NCI-H1436 (cell line): Measurements from ENCODE around the gene PHTF2.
"Not testable (repeated sequence)": the region's sequence is repeated elsewhere in the genome, so short reads cannot be mapped to it uniquely, and the experiment has no call there.

ENCODE experiments used
- DNase-seq: peaks from one replicate; lab custom pipeline; 2025; lab: John Stamatoyannopoulos, UW

Gene PHTF2

DNA sequence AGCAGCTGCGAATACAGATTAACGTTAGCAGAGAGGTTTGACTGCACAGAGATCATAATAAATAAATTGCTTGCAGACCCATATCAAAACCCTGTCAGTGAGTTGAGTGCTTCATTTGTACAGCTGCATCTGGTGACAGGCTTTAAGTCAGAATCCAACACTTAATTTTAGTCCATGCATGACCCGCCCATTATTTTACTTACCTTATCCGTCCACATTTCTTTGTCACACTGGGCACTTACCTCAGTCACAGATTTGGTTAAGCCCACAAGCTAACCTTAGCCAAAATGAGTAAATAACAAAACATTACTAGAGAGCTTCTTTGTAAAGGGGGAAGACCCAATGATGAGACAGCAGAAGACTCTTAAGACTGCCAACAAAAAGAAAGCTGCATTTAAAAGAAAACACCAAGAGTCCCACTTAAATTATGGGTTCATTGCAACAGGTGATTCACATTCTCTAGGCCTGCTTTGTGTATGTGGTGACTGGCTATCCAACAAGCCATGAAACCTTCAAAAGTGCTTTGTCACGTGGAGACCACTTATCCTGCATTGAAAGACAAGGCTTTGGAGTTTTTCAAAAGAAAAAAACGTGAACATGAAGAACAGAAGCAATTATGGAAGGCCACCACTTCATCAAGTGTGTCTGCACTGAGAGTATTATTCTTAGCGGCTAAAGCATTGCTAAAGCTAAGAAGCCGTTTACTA is 32.2 kb downstream of the PHTF2 start:
- no peak for DNase-seq

DNA sequence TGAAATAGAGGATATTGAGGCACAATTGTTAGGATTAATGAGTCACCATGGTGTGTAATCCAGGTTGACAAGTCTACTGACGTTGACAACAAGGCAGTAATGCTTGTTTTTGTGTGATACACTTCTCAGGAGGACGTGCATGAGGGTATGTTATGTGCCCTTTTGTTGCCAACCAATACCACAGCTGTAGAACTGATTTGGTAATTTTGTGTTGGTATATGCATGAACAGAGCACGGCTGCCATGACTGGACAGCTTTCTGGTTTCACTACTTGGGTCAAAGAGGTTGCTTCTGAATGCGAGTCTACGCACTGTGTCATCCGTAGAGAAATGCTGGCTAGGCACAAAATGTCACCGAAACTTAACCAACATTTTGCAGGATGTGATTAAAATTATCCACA is 32.9 kb downstream of the PHTF2 start:
- no peak for DNase-seq

DNA sequence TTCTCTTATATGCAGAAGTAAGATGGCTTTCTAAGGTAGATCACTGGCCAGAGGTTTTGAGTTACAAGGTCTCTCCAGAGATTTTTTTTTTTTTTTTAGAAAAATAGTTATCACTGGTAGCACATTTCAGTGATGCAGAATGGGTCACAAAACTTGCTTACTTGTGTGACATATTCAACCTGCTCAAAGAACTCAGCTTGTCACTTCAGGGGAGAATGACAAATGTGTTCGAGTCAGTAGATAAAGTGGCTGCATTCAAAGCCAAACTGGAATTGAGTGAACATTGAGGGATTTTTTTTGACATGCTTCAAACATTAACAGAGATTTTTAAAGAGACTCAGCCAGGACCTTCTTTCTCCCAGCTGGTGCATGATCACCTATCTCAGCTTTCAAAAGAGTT is 33.4 kb downstream of the PHTF2 start:
- DNase-seq, result no peak

DNA sequence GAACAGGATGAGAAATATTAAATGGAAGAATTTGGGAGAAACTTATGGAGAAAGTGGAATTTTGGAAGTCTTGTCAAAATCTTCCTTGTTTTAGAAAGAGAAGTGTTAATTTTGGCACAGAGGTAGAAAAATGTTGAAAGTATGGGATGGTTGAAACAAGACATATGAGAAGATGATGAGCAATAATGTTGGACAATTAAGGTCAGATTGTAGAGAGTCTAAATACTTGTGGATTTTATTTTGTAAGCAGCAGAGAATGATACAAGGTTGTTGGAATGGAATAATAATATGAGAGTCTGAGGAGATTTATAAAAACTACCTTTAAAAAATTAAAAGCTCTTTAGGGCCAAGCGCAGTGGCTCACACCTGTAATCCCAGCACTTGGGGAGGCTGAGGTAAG is 34.6 kb downstream of the PHTF2 start:
- no peak for DNase-seq

DNA sequence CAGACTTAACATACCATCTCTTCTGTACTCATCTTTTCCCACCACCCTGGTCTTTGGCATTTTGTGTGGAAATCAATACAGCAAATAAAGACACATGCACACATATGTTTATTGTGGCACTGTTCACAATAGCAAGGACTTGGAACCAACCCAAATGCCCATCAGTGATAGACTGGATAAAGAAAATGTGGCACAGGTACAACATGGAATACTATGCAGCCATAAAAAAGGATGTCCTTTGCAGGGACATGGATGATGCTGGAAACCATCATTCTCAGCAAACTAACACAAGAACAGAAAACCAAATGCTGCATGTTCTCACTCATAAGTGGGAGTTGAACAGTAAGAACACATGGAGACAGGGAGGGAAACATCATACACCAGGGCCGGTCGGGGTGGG is 37.9 kb downstream of the PHTF2 start:
- not testable (repeated sequence) for DNase-seq

DNA sequence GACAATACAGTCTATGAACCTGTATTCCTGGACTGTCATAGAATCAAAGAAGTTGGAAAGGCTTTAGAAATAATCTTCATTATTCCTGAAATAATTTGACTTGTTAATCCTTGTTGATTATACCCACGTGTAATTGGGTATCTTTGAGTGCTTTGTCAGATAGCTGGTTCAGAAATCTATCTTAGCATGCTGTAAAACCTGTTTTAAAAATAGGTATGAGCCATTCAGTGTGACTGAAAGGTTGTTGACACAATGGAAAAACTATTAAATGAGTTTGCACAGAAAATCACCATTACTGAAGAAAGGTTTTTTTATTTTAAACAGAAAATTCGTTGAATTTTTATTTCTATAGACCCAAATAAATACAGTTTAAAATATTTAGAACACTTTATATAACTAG is 38.7 kb downstream of the PHTF2 start:
- no peak for DNase-seq

DNA sequence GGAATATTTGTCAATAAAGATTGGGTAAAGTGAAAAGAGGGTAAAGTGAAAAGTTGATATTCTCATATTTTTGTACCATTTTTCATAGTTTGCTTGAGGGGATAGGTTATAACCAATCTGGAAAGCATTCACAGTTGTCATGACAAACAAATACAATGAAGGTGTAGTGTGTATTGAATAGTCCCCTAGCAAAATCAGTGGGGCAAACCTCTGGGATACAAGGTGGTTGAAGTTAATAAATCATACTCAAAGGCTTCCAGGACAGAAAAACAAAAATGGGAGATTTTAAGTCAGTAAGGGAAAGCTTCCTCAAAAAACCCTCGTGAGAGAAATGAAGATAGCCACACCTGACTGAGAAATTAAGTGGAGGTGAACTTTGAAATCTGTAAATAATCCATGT is 39.4 kb downstream of the PHTF2 start:
- DNase-seq, result no peak

DNA sequence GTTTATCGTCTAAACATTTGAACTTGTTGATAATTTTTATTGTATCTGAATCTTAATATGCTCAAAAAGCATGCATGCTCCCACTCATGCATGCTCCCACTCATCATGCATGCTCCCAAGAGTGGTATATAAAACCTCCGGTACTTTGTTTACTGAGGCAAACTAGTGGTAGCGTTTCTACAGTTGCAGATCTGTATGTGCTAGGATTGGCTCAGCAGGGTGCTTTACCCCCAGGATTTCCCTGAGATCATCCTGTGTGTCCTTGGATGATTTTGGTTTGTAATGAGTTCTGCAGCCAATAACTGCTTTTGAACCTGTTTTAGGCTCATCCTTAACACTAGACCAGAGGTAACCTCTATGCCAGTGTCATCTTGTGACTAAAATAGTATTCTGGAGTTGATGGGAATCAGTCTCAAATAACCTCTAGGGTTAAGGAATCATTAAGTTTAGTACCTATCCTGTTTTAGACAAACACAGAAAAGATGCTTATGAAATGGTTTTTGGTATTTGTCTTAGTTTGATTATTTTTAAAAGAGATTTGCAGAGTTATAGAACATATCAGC is 40.4 kb downstream of the PHTF2 start:
- no peak for DNase-seq

DNA sequence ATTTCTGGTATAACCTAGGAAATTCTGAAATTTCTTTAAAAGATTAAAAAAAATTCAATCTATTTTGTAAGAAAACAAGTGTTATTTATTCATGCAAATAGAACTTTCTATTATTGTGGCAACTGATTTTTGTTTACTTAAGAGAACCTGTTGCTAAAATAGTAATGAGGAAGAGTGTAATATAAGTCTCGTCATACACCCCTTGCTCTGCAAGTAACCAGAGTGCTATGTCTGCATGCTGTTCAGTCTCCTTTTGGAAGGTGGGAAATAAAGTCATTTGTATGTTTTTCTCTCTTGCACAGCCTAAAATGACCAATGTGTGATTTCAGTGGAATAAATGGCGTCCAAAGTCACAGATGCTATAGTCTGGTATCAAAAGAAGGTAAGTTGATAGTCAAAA is 41.3 kb downstream of the PHTF2 start:
- DNase-seq, result no peak

DNA sequence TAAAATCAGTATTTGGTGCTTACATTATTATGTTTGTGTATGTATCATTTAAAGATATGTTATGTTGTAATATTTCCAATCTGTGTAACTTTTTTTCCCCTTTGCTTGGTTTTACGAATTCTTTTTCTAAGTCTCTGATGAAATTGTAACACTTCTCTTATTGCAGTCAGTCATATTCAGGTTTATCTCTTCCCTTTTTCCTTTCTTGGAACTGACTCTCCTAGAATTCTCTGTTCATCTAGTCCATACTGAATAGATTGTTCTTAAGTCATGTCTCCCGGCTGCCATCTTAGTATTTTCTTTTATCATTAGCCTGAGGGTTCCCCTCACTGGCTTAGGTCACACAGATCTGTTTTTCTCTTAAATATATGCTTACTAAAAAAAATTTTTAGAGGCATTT is 44.6 kb downstream of the PHTF2 start:
- no peak for DNase-seq

DNA sequence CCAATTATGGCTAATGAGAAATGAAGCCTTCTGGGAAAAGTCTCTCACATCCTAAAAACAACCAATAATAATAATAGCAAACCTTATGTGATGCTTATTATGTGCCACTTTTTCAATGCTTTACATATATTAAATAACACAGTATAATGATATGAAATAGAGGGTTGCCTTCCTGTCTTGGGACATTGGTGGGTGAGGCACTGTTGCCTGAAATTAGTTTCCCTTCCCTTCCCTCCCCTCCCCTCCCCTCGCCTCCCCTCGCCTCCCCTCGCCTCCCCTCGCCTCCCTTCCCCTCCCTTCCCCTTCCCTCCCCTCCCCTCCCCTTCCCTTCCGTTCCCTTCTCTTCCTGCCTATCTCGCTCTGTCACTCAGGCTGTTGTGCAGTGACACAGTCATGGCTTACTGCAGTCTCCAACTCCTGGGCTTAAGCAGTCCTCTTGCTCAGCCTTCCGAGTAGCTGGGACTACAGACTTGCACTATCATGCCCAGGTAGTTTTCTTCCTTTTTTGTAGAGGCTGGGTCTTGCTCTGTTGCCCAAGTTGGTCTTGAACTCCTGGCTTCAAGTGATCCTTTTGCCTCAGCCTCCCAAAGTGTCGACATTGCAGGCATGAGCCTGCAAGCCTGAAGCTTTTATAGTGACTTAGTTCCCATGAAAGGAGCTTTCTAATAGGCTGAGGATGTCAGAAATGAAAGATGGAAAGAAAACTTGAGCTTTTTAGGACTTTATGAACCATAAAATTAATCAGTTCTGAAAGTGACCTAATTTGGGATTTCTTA is 47.9 kb downstream of the PHTF2 start:
- DNase-seq, result no peak

DNA sequence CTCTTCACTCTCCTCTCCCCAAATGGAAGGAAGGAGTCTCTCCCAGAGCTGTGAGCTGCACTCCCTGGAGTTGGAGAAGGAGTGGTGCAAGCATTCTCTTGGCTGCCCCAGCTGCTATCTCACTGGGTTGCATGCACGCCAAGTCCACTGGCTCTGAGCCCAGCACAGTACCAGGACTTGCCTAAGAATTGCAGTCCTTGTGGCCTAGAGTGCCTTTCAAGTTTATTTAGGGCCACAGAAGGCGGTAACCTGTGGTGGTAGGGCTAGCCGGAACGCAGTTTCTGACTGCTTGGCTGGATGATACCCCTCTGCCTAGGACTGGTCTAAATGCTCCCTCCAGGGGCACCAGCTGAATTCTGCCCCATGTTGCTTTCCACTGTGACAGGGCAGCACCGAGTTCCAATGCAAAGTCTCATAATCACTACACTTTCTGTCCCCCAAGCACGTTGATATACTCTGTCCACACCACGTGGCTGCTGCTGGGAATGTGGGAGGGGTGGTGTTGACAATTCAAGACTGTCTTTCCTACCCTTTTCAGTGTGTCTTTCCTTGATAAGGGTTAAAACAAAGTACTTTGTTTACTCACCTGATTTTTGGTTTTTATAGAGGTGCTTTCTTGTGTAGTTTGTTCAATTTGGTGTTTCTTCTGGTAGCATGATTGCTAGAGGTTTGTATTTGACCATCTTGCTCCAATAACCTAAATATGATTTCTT is 57.0 kb downstream of the PHTF2 start:
- DNase-seq, result no peak

DNA sequence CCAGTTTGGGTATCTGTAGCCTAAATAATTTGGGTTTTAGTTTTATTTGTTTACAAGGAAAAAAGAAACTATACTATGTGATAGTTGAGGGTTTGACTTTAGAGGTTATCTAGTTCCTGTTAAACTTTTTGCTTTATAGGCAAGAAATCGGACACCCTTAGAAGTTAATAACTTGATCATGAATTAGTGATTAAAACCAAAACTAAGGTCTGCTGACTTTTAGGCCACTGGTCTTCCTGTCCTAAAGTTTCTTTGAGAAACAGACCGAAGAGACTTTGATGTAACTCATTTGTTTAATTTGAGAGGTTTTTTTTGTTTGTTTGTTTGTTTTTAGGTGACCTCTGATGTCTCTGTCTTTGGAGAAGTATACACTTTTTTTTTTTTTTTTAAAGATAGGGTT is 59.7 kb downstream of the PHTF2 start:
- DNase-seq, result no peak

DNA sequence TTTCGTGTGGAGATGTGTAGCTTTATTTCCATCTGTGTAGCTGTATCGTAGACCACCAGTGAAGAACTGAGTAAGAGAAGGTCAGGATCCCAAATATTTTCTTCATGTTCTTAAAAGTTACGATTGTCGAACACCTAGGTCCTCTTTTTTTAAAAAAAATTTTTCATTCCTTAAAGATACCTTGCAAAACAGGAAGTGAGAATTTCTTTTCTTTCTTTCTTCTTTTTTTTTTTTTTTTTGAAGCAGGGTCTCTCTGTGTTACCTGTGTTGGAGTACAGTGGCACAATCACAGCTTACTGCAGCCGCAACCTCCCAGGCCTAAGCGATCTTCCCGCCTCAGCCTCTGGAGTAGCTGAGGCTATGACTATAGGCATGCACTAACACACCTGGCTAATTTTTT is 60.8 kb downstream of the PHTF2 start:
- no peak for DNase-seq

DNA sequence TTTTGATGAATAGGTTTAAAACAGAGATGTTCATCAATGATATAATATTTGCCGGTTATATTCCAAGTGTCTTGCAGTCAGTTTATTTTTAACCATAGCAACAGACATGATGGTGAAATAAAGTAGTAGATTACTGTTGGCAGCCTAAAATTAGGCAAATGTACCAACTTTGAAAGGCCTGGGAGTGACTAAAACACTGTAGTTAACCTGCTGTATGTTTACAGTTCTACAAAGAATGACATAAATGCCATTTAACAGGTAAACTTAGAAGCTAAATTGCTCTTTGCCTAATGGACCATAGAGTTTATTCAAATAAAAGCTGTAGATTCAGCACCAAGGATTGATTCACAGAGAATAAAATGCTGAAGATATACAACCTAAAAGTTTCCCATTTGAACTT is 64.1 kb downstream of the PHTF2 start:
- DNase-seq, result peak; percentile 37

DNA sequence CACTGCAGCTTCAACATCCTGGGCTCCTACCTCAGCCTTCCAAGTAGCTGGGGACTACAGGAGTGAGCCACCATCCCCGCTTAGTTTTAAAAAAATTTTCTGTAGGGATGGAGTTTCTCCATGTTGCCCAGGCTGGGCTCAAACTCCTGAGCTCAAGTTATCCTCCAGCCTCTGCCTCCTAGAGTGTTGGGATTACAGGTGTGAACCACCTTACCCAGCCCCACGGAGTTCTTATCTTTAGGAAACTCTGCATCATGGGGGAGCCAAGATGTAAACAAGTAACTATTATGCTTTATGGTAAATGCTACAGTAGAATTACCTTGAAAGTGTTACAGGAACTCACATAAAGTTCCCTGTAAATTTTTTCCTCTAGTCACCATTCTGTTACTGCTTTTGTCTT is 65.3 kb downstream of the PHTF2 start:
- DNase-seq, result no peak

DNA sequence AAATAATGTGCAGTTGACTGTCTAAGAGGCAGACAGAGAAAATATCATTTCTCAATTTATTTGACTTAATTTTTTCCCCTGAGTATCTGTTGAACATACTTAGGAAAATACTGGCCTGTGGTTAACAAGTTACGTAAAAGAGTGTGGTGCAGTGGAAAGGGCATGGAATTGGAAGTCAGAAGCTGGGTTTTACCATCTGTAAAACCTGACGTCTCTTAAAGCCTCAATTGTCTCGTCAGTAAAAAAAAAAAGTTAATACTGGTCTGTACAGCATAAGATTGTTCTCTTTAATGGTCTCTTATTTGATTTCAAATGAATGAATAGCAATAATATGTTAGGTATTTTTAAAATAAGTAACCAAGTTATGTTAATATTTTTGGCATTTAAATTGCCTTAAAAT is 67.8 kb downstream of the PHTF2 start:
- DNase-seq, result no peak

DNA sequence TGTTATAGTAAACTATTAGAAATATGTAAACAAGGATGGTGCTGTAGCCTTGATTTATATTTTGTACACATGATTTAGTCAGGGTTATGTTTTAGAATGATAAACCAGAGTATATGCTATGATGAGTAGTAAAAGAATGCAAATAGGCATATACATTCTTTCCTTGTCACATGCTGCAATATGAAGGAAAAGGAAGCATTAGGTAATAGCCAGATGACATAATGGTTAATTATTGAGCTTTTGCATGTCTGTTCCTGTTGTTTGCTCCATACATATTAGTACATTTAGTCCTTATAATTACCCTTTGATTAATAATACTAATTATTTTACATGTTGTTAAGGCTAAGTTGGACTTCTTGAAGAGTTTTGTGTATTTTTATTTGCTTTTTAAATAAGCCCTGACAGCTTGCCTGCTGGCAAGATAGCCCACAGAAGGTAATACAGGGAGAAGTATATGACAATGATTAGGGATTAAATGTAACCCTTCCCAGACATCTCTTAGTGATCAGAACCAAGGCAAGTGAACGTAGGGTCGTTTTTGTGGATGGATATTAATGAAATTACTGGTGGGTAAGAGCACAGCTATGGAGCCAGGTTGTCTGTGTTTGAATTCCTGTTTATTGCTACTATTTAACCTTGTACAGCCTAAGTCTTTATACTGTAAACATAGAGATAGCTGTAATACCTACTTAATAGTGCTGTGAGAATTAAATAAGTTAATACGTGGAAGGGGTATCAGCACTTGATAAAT is 68.4 kb downstream of the PHTF2 start:
- no peak for DNase-seq

DNA sequence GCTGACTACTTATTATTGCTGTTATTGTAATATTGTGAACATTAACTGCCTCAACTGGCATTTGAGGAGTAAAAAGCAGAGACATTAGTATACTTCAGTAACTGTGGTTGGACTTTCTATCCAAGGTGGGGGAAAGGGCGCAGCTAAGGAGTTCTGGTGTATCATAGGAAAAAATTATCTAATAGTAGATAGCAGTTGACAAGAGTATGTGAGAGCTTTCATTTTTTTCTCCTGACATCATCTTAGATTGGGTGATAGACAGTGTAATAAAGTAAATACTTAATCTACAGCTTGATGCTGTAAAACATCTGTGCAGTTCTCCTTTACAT is 68.9 kb downstream of the PHTF2 start:
- no peak for DNase-seq

DNA sequence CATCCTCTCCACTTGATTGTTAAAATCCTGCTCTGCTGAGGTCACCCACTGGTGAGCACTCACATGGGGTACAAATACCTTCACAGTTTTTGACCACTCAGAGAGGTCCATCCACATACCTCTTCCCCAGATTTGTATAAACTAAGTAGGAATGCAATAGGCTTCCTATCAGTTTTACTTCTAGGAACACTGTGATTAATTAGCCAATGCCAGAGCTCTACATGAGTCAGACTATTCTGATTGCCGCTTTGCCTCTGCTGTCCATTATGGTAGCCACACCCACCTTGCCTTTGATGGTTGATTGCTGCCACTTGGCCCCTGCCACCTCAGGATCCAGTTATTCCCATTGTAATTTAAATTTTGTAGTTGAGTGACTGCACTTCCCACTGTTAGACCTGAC is 73.7 kb downstream of the PHTF2 start:
- not testable (repeated sequence) for DNase-seq

DNA sequence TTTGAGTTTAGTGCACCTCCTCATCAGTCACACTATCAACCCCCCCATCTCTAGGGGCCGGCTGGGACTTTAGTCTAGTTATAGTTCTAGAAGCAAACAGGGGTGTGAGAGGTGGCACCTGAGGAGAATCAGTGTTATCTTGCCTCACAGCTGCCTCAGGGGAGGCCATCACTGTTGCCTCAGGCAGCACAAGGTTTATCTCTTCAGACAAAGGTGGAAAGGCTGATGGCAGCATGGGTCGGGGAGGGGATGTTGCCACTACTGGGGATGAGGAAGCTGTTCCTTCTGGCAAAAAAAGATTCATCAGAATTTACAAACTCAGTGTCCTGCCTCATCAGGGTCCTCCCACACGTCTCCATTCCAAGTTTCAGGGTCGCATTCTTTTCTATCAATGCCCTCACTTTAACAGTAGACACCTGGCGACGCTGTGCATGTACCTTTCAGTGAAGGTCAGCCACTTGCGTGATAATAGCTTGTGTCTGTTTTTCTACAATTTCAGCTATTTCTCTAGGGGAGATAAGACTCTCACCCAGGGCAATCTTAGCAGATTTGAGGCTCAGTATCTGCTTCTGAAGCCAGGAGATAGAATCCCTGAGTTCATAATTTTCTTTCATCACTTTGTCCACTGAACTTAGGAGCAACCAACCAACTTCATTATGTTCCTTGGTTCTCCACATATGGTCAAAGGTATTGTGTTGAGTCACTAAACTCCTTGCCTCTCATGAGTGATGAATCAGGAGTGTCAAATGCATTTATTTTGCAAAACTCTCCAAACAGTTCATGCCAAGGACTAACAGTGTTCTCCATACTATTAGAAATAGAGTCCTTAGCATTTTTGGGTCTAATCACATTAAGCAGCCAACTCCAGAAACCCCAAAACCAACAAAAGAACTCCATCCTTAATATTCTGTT is 75.1 kb downstream of the PHTF2 start:
- not testable (repeated sequence) for DNase-seq
